ENCODE results near the gene RXFP4.
A peak's percentile ranks its signal among the peaks of the same experiment; 100 is the strongest.

RXFP4 gene

GRCh38 chr1:155968670-155969069, 27.2 kb downstream of the RXFP4 start:
- Histone ChIP-seq H3K27me3 (ENCODE audit: insufficient read depth, low read length, poor library complexity, severe bottlenecking) (no peaks in the 10 kb centered on the region), H3K36me3 (ENCODE audit: insufficient read depth, low read length) (peaks cover 64% of the 10 kb centered on the region; the same call in 1 of the 2 replicates), H3K9ac (ENCODE audit: low read depth, low read length, poor library complexity, severe bottlenecking) (peak overlapping the region; percentile 14), H4K20me1 (ENCODE audit: insufficient read depth, low read length, poor library complexity, severe bottlenecking) (peaks cover 93% of the 10 kb centered on the region), H3K4me1 (ENCODE audit: insufficient read depth, low read length, poor library complexity, severe bottlenecking) (peaks cover 64% of the 10 kb centered on the region), H2AFZ (ENCODE audit: low read length) (no peak overlapping the region), H3K9me2 (replicated peaks; ENCODE audit: low read depth, low read length) (no peaks in the 10 kb centered on the region), H3F3A (ENCODE audit: low read depth) (no peaks in the 10 kb centered on the region), H3K4me3 (ENCODE audit: low read length, poor library complexity, severe bottlenecking) (peak overlapping the region; percentile 37), H3K9me3 (ENCODE audit: insufficient read depth, low read depth, low read length) (no peaks in the 10 kb centered on the region), H3K4me2 (ENCODE audit: low read depth, low read length, poor library complexity, severe bottlenecking) (peak overlapping the region; percentile 89), H3K79me2 (ENCODE audit: insufficient read depth, low read length) (peaks cover 94% of the 10 kb centered on the region)
- TF ChIP-seq, protein P1, sequence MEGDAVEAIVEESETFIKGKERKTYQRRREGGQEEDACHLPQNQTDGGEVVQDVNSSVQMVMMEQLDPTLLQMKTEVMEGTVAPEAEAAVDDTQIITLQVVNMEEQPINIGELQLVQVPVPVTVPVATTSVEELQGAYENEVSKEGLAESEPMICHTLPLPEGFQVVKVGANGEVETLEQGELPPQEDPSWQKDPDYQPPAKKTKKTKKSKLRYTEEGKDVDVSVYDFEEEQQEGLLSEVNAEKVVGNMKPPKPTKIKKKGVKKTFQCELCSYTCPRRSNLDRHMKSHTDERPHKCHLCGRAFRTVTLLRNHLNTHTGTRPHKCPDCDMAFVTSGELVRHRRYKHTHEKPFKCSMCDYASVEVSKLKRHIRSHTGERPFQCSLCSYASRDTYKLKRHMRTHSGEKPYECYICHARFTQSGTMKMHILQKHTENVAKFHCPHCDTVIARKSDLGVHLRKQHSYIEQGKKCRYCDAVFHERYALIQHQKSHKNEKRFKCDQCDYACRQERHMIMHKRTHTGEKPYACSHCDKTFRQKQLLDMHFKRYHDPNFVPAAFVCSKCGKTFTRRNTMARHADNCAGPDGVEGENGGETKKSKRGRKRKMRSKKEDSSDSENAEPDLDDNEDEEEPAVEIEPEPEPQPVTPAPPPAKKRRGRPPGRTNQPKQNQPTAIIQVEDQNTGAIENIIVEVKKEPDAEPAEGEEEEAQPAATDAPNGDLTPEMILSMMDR (conservative IDR thresholded peaks at IDR 0.05; ENCODE audit: low read length), result no peak
- TF ChIP-seq EZH2phosphoT487 (IDR thresholded peaks at IDR 0.05; ENCODE audit: borderline replicate concordance), result no peak

DNA sequence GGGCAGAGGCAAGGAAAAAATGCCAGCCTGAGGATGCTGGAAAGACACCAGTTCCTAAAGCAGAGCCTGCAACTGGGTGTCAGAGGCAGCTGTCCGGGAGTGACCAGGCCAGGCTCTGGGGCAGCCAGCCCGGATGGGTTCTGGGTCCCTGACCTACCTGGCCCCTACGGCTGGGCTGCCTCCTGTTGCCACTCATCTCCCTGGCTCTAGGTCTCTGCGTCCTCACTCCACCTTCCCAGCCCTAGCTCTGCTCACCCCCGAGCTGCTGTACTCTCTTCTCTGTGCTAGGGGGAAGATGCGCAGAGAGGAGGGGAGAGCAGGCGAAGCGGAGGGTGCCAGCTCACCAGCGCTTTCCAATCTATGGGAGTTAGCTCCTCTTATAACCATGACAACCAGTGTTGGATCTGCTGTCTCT, 27.9 kb downstream of the RXFP4 start:
- Histone ChIP-seq H3K9ac (ENCODE audit: low read depth, low read length, poor library complexity, severe bottlenecking) (no peak overlapping the region), H3K36me3 (ENCODE audit: insufficient read depth, low read length) (peaks cover 61% of the 10 kb centered on the region; the same call in 1 of the 2 replicates), H3K4me1 (ENCODE audit: insufficient read depth, low read length, poor library complexity, severe bottlenecking) (peaks cover 71% of the 10 kb centered on the region), H3K9me2 (replicated peaks; ENCODE audit: low read depth, low read length) (no peaks in the 10 kb centered on the region), H3K9me3 (ENCODE audit: insufficient read depth, low read depth, low read length) (no peaks in the 10 kb centered on the region), H3K27me3 (ENCODE audit: insufficient read depth, low read length, poor library complexity, severe bottlenecking) (no peaks in the 10 kb centered on the region), H3K4me3 (ENCODE audit: low read length, poor library complexity, severe bottlenecking) (peak overlapping the region; percentile 37), H3K4me2 (ENCODE audit: low read depth, low read length, poor library complexity, severe bottlenecking) (peak overlapping the region; percentile 89), H4K20me1 (ENCODE audit: insufficient read depth, low read length, poor library complexity, severe bottlenecking) (peaks cover 98% of the 10 kb centered on the region), H3F3A (ENCODE audit: low read depth) (no peaks in the 10 kb centered on the region), H3K79me2 (ENCODE audit: insufficient read depth, low read length) (peaks cover 98% of the 10 kb centered on the region), H2AFZ (ENCODE audit: low read length) (no peak overlapping the region)
- TF ChIP-seq, protein P1 (conservative IDR thresholded peaks at IDR 0.05; ENCODE audit: low read length), result no peak
- no peak for TF ChIP-seq EZH2phosphoT487 (IDR thresholded peaks at IDR 0.05; ENCODE audit: borderline replicate concordance)

DNA sequence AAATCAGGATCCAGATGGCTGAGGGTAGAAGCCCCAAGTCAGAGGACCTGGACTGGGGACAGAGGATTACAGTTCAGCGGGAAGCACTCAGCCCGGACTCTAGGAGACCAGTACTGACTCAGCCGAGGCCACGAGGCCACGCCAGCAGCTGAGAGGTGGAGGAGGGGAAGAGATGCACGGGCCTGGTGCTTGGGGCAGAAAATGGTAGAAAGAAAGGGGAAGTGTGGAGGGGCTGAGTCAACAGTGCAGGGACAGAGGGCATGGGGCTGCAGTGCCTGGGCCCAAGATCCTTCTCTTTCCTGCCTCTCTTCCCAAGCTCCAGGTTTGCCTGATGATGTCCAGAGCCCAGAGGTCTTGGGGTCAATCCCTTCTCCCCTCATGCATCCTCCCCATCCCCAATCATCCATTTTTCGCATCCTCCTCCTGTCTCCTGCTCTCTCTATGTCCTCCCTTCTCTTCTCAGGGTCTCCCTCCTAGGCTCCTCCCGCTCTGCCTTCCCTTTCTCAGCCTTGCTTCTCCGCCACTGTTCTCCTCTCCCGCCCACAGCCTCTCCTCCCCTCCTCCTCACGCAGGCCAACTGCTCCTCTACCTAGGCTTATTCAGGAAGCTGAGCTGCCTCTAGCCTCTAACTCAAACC, 29.2 kb downstream of the RXFP4 start:
- H2AFZ ChIP-seq (ENCODE audit: low read length), result no peak overlapping the region
- TF ChIP-seq EZH2phosphoT487 (IDR thresholded peaks at IDR 0.05; ENCODE audit: borderline replicate concordance), result no peak
- TF ChIP-seq, protein P1 (conservative IDR thresholded peaks at IDR 0.05; ENCODE audit: low read length), result no peak
- no peaks in the 10 kb centered on the region for H3K27me3 ChIP-seq (ENCODE audit: insufficient read depth, low read length, poor library complexity, severe bottlenecking)
- peaks cover 48% of the 10 kb centered on the region; the same call in 1 of the 2 replicates for H3K36me3 ChIP-seq (ENCODE audit: insufficient read depth, low read length)
- no peaks in the 10 kb centered on the region for H3K9me2 ChIP-seq (replicated peaks; ENCODE audit: low read depth, low read length)
- H3K9me3 ChIP-seq (ENCODE audit: insufficient read depth, low read depth, low read length), result no peaks in the 10 kb centered on the region
- H3K4me3 ChIP-seq (ENCODE audit: low read length, poor library complexity, severe bottlenecking), result peak overlapping the region; percentile 96
- peaks cover 99% of the 10 kb centered on the region for H4K20me1 ChIP-seq (ENCODE audit: insufficient read depth, low read length, poor library complexity, severe bottlenecking)
- H3F3A ChIP-seq (ENCODE audit: low read depth), result no peaks in the 10 kb centered on the region
- H3K4me1 ChIP-seq (ENCODE audit: insufficient read depth, low read length, poor library complexity, severe bottlenecking), result peaks cover 83% of the 10 kb centered on the region
- H3K4me2 ChIP-seq (ENCODE audit: low read depth, low read length, poor library complexity, severe bottlenecking), result peak overlapping the region; percentile 89
- peaks cover 100% of the 10 kb centered on the region for H3K79me2 ChIP-seq (ENCODE audit: insufficient read depth, low read length)
- peak overlapping the region; percentile 11 for H3K9ac ChIP-seq (ENCODE audit: low read depth, low read length, poor library complexity, severe bottlenecking)

All from Loucy (cell line).